GM10266 (cell line): ENCODE data around the gene VPS13A.
"Not testable (repeated sequence)": the region's sequence is repeated elsewhere in the genome, so short reads cannot be mapped to it uniquely, and the experiment has no call there.

Experiments
- DNase-seq: peaks from one replicate; pipeline ENCODE4 v3.0.0; 2012; ENCODE audit errors: extremely low spot score
- CTCF ChIP-seq: IDR thresholded peaks from 2 replicates; pipeline ENCODE4 v1.5.1; 2012; ENCODE audit warnings: mild to moderate bottlenecking, low read depth; ENCODE audit not compliant: control insufficient read depth, insufficient read depth; ENCODE audit errors: missing control alignments

VPS13A gene

GRCh38 chr9:77429928-77430327 is 252.6 kb downstream of the VPS13A start:
- TF ChIP-seq CTCF, result no peak
- DNase-seq, result no peak

- TF ChIP-seq CTCF, result no peak
- no peak for DNase-seq
These were observed 254.7 kb downstream of the VPS13A start for GRCh38 chr9:77432053-77432452.

- DNase-seq, result peak; percentile 71
- peak; percentile 85 for TF ChIP-seq CTCF
These were observed 256.5 kb downstream of the VPS13A start for GRCh38 chr9:77433675-77434445.

- TF ChIP-seq CTCF, result no peak
- no peak for DNase-seq
These were observed 257.9 kb downstream of the VPS13A start for GRCh38 chr9:77435277-77435676.

- TF ChIP-seq CTCF, result no peak
- DNase-seq, result no peak
These were observed 258.4 kb downstream of the VPS13A start for GRCh38 chr9:77435688-77436087.

GRCh38 chr9:77438653-77439052 is 261.3 kb downstream of the VPS13A start:
- no peak for TF ChIP-seq CTCF
- DNase-seq, result no peak

- DNase-seq, result no peak
- TF ChIP-seq CTCF, result no peak
These were observed 262.7 kb downstream of the VPS13A start for GRCh38 chr9:77440057-77440456.

GRCh38 chr9:77441124-77441523 is 263.8 kb downstream of the VPS13A start:
- not testable (repeated sequence) for DNase-seq
